Kidney (tissue), 14 donors: ENCODE measurements around the gene TPSG1. TPM values are rescaled to one million over a fixed set of nuclear protein-coding genes. Genes with fewer than 3 reads are reported as not detected.

Experiments
- DNase-seq, 5 donors: peaks; one replicate each; pipeline ENCODE4 v3.0.0-alpha.2; 2013 to 2020
- FAIRE-seq: peaks from 2 replicates; lab custom pipeline; 2012; peaks lifted over from hg19 to GRCh38; lab: Jason Lieb, UNC
- H3K27ac ChIP-seq, 2 donors: one replicate each; pipeline ENCODE4 v1.7.0; 2013; ENCODE audit warnings: low read depth in 2 of 2, low read length in 2 of 2, inconsistent platforms in 1 of 2
- H3K27me3 ChIP-seq: one replicate; pipeline ENCODE4 v1.7.1; 2013; ENCODE audit warnings: low read length, inconsistent platforms; ENCODE audit not compliant: control insufficient read depth, insufficient read depth
- H3K36me3 ChIP-seq, 3 donors: one replicate each; pipeline versions ENCODE4 v1.7.0 to v1.7.1; 2013; ENCODE audit warnings: low read length in 3 of 3, control low read depth in 1 of 3, inconsistent platforms in 1 of 3; ENCODE audit not compliant: insufficient read depth in 3 of 3, control insufficient read depth in 2 of 3
- H3K4me1 ChIP-seq, 3 donors: one replicate each; pipeline versions ENCODE4 v1.7.0 to v1.7.1; 2013; ENCODE audit warnings: low read length in 3 of 3, inconsistent platforms in 1 of 3, low read depth in 1 of 3; ENCODE audit not compliant: control insufficient read depth in 2 of 3, insufficient read depth in 2 of 3
- H3K4me3 ChIP-seq, 3 donors: one replicate each; pipeline versions ENCODE4 v1.7.0 to v1.8.1; 2013; ENCODE audit warnings: low read length in 3 of 3, control low read depth in 1 of 3, inconsistent platforms in 1 of 3
- H3K9ac ChIP-seq, 3 donors: one replicate each; pipeline versions ENCODE4 v1.7.0 to v1.7.1; 2013; ENCODE audit warnings: low read length in 3 of 3, control low read depth in 1 of 3, inconsistent platforms in 1 of 3
- H3K9me3 ChIP-seq, 3 donors: one replicate each; pipeline versions ENCODE4 v1.7.0 to v1.7.1; 2013; ENCODE audit warnings: low read length in 3 of 3, control low read depth in 1 of 3, inconsistent platforms in 1 of 3; ENCODE audit not compliant: control insufficient read depth in 2 of 3, insufficient read depth in 1 of 3
- intact Hi-C: fragments of 100-400 bp; cut with DNase I; formaldehyde crosslinking; loops from one replicate; pipeline ENCODE4 v1.11.1; 2022
- polyA plus RNA-seq: library from polyadenylated mRNA; stranded (reverse); fragments of 350-450 nt; fragmentation: Illumina TruSeq; extraction: RNeasy Lipid Tissue Mini Kit (QIAGEN cat#74804); gene quantifications from one replicate; pipeline ENCODE4 v1.2.3, GENCODE V29; 2014; ENCODE audit warnings: low read depth, low replicate concordance; ENCODE audit not compliant: insufficient read depth
- total RNA-seq: library from RNA; stranded (reverse); fragmentation: NEBNext Ultra II Directional; extraction: Animal tissue kit (Norgen Biotek cat#: 25700); gene quantifications from one replicate; pipeline ENCODE4 v1.2.1, GENCODE V29; 2021
- TF ChIP-seq, protein P1 (sequence below): IDR thresholded peaks from 3 replicates; pipeline ENCODE4 v1.5.1; 2012; ENCODE audit warnings: mild to moderate bottlenecking, moderate library complexity, borderline replicate concordance; ENCODE audit not compliant: insufficient read depth; ENCODE audit errors: extremely low read depth
- donor health status: control.
- donor health status: control.
- donor health status: control.
- donor health status: control.
- donor health status: control.
- donor health status: DM: yes; HTN: yes; CAD: no.
- donor health status: Normal renal cell carcinoma (clear cell type).

Gene TPSG1
- total and polyA plus RNA-seq, 2 donors from 2014 or later: 0.86 to 3.4 TPM

- Histone ChIP-seq H3K9ac (no peak overlapping the region), H3K27ac (no peak overlapping the region), H3K9me3 (no peaks in the 10 kb centered on the region), H3K36me3 (no peaks in the 10 kb centered on the region), H3K4me1 (no peaks in the 10 kb centered on the region), H3K27me3 (no peaks in the 10 kb centered on the region), H3K4me3 (no peak overlapping the region)
- DNase-seq: peak in 3 of 5 donors; percentile 38 to 73 (median 46)
- TF ChIP-seq, protein P1, sequence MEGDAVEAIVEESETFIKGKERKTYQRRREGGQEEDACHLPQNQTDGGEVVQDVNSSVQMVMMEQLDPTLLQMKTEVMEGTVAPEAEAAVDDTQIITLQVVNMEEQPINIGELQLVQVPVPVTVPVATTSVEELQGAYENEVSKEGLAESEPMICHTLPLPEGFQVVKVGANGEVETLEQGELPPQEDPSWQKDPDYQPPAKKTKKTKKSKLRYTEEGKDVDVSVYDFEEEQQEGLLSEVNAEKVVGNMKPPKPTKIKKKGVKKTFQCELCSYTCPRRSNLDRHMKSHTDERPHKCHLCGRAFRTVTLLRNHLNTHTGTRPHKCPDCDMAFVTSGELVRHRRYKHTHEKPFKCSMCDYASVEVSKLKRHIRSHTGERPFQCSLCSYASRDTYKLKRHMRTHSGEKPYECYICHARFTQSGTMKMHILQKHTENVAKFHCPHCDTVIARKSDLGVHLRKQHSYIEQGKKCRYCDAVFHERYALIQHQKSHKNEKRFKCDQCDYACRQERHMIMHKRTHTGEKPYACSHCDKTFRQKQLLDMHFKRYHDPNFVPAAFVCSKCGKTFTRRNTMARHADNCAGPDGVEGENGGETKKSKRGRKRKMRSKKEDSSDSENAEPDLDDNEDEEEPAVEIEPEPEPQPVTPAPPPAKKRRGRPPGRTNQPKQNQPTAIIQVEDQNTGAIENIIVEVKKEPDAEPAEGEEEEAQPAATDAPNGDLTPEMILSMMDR: no peak
- intact Hi-C loops: no loop called here
- no peak for FAIRE-seq
Observed at GRCh38 chr16:1258906-1259759, 34.1 kb upstream of the TPSG1 start.

- no peak overlapping the region for H3K9ac ChIP-seq
- DNase-seq: no peak
- H3K9me3 ChIP-seq: no peaks in the 10 kb centered on the region
- H3K27me3 ChIP-seq: no peaks in the 10 kb centered on the region
- no peak overlapping the region for H3K4me3 ChIP-seq
- intact Hi-C loops: no loop called here
- H3K4me1 ChIP-seq: no peaks in the 10 kb centered on the region
- TF ChIP-seq, protein P1: no peak
- no peak for FAIRE-seq
- H3K27ac ChIP-seq: no peak overlapping the region
- H3K36me3 ChIP-seq: no peaks in the 10 kb centered on the region
Observed at GRCh38 chr16:1258225-1258600, 33.1 kb upstream of the TPSG1 start.

DNA sequence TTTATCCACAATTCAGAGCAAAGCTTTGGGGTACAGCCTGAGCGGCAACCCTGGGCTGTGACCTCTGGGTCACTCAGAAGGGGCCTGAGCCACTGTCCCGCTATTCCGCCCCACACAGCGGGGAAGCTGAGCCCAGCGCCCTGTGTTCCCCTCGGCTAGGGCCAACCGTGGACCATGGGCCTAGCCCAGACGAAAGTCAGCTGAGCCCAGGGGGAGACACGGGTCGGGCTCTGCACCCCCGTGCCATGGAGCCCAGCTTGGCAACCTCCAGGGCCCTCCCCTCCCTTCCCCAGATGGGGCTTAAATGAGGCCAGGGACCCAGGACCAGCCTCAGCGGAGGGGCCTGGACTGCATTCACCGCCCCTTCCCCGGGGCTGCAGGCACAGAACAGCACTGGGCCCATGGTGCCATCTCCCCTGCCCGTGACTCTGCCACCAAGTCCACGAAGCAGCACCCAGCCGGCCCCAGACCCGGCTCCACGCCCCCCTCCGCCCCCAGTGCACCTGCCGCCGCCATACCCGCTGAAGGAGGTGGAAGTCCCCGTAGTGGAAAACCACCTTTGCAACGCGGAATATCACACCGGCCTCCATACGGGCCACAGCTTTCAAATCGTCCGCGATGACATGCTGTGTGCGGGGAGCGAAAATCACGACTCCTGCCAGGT lies 32.6 kb upstream of the TPSG1 start:
- DNase-seq: no peak
- no peaks in the 10 kb centered on the region for H3K36me3 ChIP-seq
- intact Hi-C loops: no loop called here
- no peak overlapping the region for H3K4me3 ChIP-seq
- no peaks in the 10 kb centered on the region for H3K9me3 ChIP-seq
- no peak overlapping the region for H3K27ac ChIP-seq
- H3K9ac ChIP-seq: no peak overlapping the region
- H3K27me3 ChIP-seq: no peaks in the 10 kb centered on the region
- FAIRE-seq: no peak
- TF ChIP-seq, protein P1: no peak
- no peaks in the 10 kb centered on the region for H3K4me1 ChIP-seq
